Measurements from ENCODE around the gene PMS1. TPM values are rescaled to one million over a fixed set of nuclear protein-coding genes. Genes with fewer than 3 reads are reported as not detected.
A peak's percentile ranks its signal among the peaks of the same experiment; 100 is the strongest.

Gene PMS1
- total RNA-seq, 2 donors from 2014 or later: 17.6 to 20.1 TPM

- ATAC-seq: no peak
- TF ChIP-seq CTCF (IDR thresholded peaks at IDR 0.05) (no peak), POLR2A (IDR thresholded peaks at IDR 0.05) (no peak)
- Histone ChIP-seq H3K27ac (peak overlapping the region in 1 of 4 donors; percentile 98), H3K9me3 (no peaks in the 10 kb centered on the region), H3K4me1 (peaks cover 37% of the 10 kb centered on the region), H3K27me3 (no peaks in the 10 kb centered on the region), H3K4me3 (no peak overlapping the region), H3K36me3 (replicated peaks in 1 of 2; ENCODE audit: insufficient read depth in 1 of 2, low read depth in 2 of 2) (peaks cover 0 to 4% of the 10 kb centered on the region in 2 donors)
- WGBS, 2 donors: 31 to 40% methylated on average over 4 of the region's 4 CpGs
- DNase-seq: peak in 1 of 4 donors; percentile 7
- intact Hi-C loops (cut with DNase I): no loop called here
Observed at GRCh38 chr2:189782221-189782671, 2.0 kb upstream of the PMS1 start.

GRCh38 chr2:189783451-189783926 is 761 bp upstream of the PMS1 start:
- WGBS, 2 donors: 0% methylated on average over 14 to 17 of the region's 17 CpGs

GRCh38 chr2:189791338-189792042 is 7.2 kb downstream of the PMS1 start:
- TF ChIP-seq POLR2A (IDR thresholded peaks at IDR 0.05): no peak
- no peak for TF ChIP-seq CTCF (IDR thresholded peaks at IDR 0.05)
- ATAC-seq (no peak), DNase-seq (no peak)
- Histone ChIP-seq H3K27me3 (no peaks in the 10 kb centered on the region), H3K36me3 (replicated peaks in 1 of 2; ENCODE audit: insufficient read depth in 1 of 2, low read depth in 2 of 2) (peaks cover 0 to 8% of the 10 kb centered on the region in 2 donors), H3K4me3 (no peak overlapping the region), H3K9me3 (no peaks in the 10 kb centered on the region), H3K4me1 (no peaks in the 10 kb centered on the region), H3K27ac (no peak overlapping the region)
- intact Hi-C loops (cut with DNase I): no loop called here
- WGBS, 2 donors: 90 to 93% methylated on average over 12 of the region's 12 CpGs

More at GRCh38 chr2:189783451-189783926, 761 bp upstream of the PMS1 start:
- H3K27me3 ChIP-seq: no peaks in the 10 kb centered on the region
- no peak for DNase-seq
- no peak for TF ChIP-seq CTCF (IDR thresholded peaks at IDR 0.05)
- no peak for TF ChIP-seq POLR2A (IDR thresholded peaks at IDR 0.05)
- H3K9me3 ChIP-seq: no peaks in the 10 kb centered on the region
- H3K4me3 ChIP-seq: peak overlapping the region; percentile 77 to 88
- H3K27ac ChIP-seq: peak overlapping the region; percentile 92 to 98 (median 94)
- intact Hi-C loops (cut with DNase I): no loop called here
- ATAC-seq: no peak
- no peaks in the 10 kb centered on the region for H3K36me3 ChIP-seq (replicated peaks in 1 of 2; ENCODE audit: insufficient read depth in 1 of 2, low read depth in 2 of 2)
- peaks cover 37% of the 10 kb centered on the region for H3K4me1 ChIP-seq

- TF ChIP-seq CTCF (IDR thresholded peaks at IDR 0.05): no peak
- no peak for TF ChIP-seq POLR2A (IDR thresholded peaks at IDR 0.05)
- intact Hi-C loops (cut with DNase I): no loop called here
- Histone ChIP-seq H3K4me3 (no peak overlapping the region), H3K9me3 (no peaks in the 10 kb centered on the region), H3K27me3 (no peaks in the 10 kb centered on the region), H3K36me3 (replicated peaks in 1 of 2; ENCODE audit: insufficient read depth in 1 of 2, low read depth in 2 of 2) (peaks cover 0 to 8% of the 10 kb centered on the region in 2 donors), H3K4me1 (no peaks in the 10 kb centered on the region), H3K27ac (no peak overlapping the region)
- ATAC-seq: no peak
- DNase-seq: no peak
- 96 to 100% methylated on average over 1 of the region's 1 CpG for WGBS, 2 donors
Observed at GRCh38 chr2:189794310-189794709, 10.1 kb downstream of the PMS1 start.

- WGBS, 2 donors: 78 to 93% methylated on average over 6 of the region's 6 CpGs
- Histone ChIP-seq H3K36me3 (replicated peaks in 1 of 2; ENCODE audit: insufficient read depth in 1 of 2, low read depth in 2 of 2) (peaks cover 0 to 6% of the 10 kb centered on the region in 2 donors), H3K4me3 (no peak overlapping the region), H3K9me3 (no peaks in the 10 kb centered on the region), H3K27ac (no peak overlapping the region), H3K27me3 (no peaks in the 10 kb centered on the region), H3K4me1 (no peaks in the 10 kb centered on the region)
- ATAC-seq (no peak), DNase-seq (no peak)
- TF ChIP-seq CTCF (IDR thresholded peaks at IDR 0.05): no peak
- TF ChIP-seq POLR2A (IDR thresholded peaks at IDR 0.05): no peak
- intact Hi-C loops (cut with DNase I): no loop called here
Observed at GRCh38 chr2:189797902-189798301, 13.7 kb downstream of the PMS1 start.
